Endometrium (tissue), 2 donors: ENCODE measurements around the gene HSBP1L1.

ENCODE experiments used
- FAIRE-seq: peaks from 2 replicates; lab custom pipeline; 2012; peaks lifted over from hg19 to GRCh38; lab: Jason Lieb, UNC
- donor health status: control.
- donor health status: control.

The HSBP1L1 gene

GRCh38 chr18:79964330-79965118 lies at the start of gene HSBP1L1:
TSS of gene HSBP1L1 (plus strand) at chr18:79964643. CDS start at chr18:79964736, 93 bp downstream.
- FAIRE-seq, result no peak

- FAIRE-seq, result no peak
Observed at GRCh38 chr18:79915161-79916127, 49.0 kb upstream of the HSBP1L1 start.

- FAIRE-seq, result no peak
Observed at GRCh38 chr18:79916128-79916494, 48.3 kb upstream of the HSBP1L1 start.

- FAIRE-seq, result no peak
Observed at GRCh38 chr18:79916546-79917168, 47.8 kb upstream of the HSBP1L1 start.

- FAIRE-seq, result no peak
Observed at GRCh38 chr18:79917169-79917852, 47.1 kb upstream of the HSBP1L1 start.

- no peak for FAIRE-seq
Observed at GRCh38 chr18:79917853-79918614, 46.4 kb upstream of the HSBP1L1 start.

GRCh38 chr18:79918615-79919011 lies 45.8 kb upstream of the HSBP1L1 start:
- no peak for FAIRE-seq

- FAIRE-seq, result no peak
Observed at GRCh38 chr18:79919089-79919488, 45.4 kb upstream of the HSBP1L1 start.

- no peak for FAIRE-seq
Observed at GRCh38 chr18:79921984-79922965, 42.2 kb upstream of the HSBP1L1 start.

GRCh38 chr18:79922971-79923411 lies 41.5 kb upstream of the HSBP1L1 start:
- FAIRE-seq, result no peak

- FAIRE-seq, result no peak
Observed at GRCh38 chr18:79923896-79924585, 40.4 kb upstream of the HSBP1L1 start.

- FAIRE-seq, result no peak
Observed at GRCh38 chr18:79924814-79925731, 39.4 kb upstream of the HSBP1L1 start.

GRCh38 chr18:79926306-79926705 lies 38.1 kb upstream of the HSBP1L1 start:
- no peak for FAIRE-seq

- no peak for FAIRE-seq
Observed at GRCh38 chr18:79926715-79927606, 37.5 kb upstream of the HSBP1L1 start.

GRCh38 chr18:79927607-79928562 lies 36.6 kb upstream of the HSBP1L1 start:
- FAIRE-seq, result no peak

GRCh38 chr18:79928563-79928960 lies 35.9 kb upstream of the HSBP1L1 start:
- FAIRE-seq, result no peak
